NCI-H526 (cell line): ENCODE measurements around the gene C11orf52.

ENCODE experiments used
- DNase-seq, 2 experiments: peaks; one replicate each; lab custom pipeline; 2025; lab: John Stamatoyannopoulos, UW

Gene C11orf52

DNA sequence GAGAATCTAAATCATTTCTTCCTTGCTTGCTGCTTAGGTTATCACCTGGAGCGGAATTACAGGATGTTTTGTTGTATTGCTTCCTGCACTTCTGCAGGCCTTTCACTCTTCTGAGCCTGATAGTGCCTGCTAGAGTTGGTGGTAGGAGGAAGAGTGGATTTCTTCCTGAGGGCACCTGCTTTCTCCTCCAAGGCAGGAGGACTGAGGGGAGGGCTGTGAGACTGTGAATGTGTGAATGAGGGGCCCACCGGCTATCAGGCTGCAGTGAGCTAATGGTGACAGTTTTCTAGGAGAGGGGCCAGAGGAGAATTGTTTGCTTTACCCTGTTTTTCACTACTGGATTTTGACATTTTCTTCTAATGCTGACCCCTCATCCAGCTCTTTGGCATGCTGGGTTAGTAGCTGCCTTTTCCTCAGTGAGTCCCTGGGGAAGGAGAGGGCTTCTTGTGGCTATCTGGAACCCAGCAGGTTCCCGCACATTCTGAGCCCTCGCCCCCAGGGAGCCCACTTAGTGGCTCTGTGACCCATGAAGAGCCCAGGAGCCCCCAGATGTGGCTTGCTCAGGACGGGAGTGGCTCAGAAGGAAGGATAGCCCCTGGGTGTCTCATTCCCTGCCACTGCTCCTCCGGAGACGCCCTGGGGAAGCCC is 57.5 kb downstream of the C11orf52 start:
- DNase-seq, result no peak
